NCI-H1048 (cell line): Measurements from ENCODE around the gene BRK1.
"Not testable (repeated sequence)": the region's sequence is repeated elsewhere in the genome, so short reads cannot be mapped to it uniquely, and the experiment has no call there.

Experiments
- DNase-seq: peaks from one replicate; lab custom pipeline; 2025; lab: John Stamatoyannopoulos, UW

BRK1 gene

DNA sequence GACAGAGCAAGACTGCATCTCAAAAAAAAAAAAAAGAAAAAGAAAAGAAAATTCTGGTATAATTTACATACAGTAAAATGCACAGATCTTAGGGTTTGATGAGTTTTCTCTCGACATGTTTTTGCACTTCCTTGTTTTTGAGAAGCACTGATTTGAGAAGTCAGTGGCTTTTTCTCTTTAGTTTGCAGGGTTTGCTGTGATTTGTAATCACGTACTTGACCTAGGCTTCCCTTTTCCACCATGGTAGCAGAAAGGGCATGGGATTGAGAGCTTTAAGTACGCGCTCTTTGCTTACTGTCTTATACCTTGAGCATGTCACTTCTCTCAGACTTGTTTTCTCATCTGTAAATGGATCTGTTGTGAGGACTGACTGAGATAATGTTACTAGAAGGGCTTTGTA, 30.2 kb downstream of the BRK1 start:
- DNase-seq, result no peak

DNA sequence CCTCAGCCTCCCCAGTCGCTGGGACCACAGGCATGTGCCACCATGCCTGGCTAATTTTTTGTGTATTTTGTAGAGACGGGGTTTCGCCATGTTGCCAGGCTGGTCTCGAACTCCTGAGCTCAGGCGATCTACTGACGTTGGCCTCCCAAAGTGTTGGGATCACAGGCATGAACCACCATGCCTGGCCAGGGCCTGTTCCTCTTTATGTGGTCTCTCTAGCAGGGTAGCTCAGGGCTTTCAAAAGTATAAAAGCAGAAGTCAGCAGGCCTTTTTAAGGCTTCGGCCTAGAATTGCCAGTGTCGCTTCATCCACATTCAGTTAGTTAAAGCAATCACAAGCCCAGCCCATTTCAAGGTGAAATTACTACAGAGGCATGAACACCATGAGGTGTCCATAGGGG, 33.8 kb downstream of the BRK1 start:
- no peak for DNase-seq

DNA sequence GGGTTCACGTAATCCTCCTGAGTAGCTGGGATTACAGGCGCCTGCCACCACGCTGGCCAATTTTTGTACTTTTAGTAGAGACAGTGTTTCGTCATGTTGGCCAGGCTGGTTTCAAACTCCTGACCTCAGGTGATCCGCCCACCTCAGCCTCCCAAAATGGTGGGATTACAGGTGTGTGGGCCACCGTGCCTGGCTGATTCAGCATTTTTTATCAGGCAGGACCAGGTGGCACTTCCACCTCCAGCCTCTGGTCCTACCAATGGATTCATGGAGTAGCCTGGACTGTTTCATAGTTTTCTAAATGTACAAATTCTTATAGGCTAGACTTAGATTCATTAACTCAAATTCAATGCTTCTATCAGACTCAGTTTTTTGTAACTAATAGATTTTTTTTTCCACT, 35.5 kb downstream of the BRK1 start:
- DNase-seq, result no peak

DNA sequence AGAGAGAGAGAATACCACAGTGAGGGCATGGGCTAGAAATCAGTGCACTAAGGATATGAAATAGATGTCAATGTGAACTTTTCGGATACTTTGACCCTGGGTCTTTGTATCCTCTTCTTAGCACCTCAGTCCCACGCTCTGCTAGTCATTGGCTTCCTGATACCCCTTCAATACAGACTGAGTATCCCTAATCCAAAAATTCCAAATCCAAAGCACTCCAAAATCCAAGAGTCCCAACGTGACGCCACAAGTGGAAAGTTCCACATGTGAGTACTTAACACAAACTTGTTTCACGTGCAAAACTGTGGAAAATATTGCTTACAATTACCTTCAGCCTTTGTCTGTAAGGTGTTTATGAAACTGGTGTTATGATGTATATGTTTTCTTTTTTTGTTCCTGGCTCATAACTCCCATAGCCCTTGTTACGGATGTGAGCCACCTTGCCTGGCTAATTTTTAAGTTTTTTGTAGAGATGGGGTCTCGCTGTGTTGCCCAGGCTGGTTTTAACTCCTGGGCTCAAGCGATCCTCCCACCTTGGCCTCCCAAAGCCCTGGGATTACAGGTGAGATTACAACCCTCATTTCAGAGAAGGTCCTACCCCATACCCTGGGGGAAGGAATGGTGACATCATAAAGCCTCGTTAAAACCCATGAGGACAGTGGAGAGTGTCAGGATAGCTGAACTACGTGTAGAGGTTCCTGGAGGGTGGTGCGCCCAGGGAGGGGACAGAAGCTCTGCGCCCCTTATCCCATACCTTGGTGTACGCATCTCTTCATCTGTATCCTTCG, 39.1 kb downstream of the BRK1 start:
- DNase-seq, result no peak

DNA sequence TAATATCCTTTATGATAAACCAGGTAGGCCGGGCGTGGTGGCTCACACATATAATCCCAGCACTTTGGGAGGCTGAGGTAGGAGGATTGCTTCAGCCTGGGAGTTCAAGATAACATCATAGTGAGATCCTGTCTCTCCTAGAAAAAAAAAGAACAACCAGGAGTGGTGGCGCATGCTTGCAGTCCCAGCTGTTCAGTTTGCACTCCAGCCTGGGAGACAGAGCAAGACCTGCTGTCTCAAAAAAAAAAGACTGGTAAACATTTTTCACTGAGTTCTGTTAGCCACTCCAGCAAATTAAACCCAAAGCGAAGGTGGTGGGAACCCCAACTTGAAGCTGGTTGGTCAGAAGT, 39.6 kb downstream of the BRK1 start:
- no peak for DNase-seq

DNA sequence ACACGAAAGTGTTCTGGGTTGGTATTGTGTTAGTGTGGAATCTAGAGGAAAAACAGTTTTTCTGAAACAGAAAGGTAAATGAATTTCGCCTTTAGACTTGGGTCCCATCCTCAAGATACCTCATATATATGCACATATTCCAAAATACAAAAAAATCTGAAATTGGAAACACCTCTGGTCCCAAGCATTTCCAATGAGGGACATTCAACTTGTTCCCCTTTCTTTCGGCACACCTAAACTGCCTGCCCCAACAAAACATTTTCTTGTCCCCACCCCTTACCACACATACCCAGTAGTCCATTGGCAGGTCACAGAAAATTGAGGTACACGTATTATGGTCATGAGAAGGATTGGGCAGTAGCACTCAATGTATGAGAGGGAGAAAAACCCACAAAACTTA, 40.2 kb downstream of the BRK1 start:
- DNase-seq, result no peak

DNA sequence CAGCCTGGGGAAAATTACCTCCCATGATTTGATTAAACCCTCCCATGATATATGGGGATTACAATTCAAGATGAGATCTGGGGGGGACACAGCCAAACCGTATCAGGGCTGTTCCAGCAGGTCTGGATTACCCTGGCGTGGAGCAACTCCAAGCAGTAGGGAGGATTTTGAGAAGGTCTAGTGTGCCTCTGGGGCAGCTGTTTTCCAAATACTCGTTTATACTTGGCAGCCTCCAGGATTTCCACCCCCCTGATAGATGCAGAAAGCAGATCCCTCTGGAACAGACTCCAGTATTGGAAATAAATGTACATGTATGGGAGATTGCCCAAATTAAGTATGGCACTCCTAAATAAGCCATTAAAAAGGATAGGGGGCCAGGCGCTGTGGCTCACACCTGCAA, 41.6 kb downstream of the BRK1 start:
- DNase-seq, result no peak

DNA sequence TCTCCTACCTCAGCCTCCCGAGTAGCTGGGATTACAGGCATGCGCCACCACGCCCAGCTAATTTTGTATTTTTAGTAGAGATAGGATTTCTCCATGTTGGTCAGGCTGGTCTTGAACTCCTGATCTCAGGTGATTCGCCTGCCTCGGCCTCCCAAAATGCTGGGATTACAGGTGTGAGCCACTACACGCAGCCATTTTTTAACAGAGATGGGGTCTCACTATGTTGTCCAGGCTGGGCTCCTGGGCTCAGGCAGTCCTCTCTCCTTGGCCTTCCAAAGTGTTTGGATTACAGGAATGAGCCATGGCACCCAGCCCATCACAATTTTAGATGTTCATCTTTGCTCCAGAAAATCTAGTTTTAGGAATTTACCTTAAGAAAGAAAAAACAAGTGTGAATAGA, 43.1 kb downstream of the BRK1 start:
- DNase-seq, result not testable (repeated sequence)

DNA sequence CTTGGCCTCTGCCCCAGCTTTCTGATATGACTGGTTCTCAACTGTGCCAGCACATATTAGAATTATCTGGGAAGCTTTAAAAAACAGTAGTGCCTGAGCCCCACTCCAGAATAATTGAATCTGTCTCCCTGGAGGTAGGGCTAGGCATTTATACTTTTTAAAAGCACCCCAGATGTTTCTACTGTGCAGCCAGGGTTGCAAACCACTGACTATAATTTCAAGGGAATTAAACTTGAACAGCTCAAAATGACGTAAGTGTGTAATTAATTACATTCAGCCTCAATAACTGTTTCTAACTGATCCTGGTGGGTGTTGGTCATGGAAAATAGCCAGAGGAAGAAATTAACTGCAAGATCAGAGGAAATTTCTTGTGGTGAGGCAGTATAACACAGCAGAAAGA, 44.9 kb downstream of the BRK1 start:
- no peak for DNase-seq

DNA sequence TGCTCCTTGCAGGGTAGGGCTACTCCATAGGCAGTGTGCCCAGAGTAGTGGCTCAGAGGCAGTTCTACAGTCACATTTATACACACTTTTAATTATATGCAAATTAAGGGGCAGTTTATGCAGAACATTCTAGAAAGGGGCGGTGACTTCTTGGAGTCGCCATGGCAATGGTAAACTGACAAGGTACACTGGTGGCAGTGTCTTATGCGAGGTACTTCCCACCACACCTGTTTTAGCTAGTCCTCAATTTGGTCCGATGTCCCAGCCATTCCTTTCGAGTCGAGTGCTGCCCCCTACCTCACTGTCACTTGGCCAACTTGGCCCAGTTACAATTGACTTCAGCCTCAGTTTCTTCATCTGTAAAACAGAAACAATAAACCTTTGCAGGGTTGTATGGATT, 45.5 kb downstream of the BRK1 start:
- no peak for DNase-seq

DNA sequence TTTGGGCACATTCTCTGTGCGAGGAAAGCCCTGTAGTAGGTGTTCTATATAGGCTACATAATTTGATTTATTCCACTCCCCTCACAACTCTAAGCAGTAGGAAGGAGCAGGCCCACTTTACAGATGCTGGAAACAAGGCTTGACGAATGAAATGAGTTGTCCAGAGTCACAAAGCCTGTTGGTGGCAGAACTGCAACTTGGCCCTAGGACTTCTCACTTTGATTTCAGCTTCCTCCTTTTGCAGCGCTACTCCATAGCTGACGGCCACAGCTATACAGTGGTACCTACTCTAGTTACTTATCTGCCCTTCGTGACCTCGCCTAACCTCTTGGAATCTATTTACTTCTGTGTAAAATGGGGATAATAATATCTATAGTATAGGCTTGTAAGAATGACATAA, 46.7 kb downstream of the BRK1 start:
- no peak for DNase-seq

DNA sequence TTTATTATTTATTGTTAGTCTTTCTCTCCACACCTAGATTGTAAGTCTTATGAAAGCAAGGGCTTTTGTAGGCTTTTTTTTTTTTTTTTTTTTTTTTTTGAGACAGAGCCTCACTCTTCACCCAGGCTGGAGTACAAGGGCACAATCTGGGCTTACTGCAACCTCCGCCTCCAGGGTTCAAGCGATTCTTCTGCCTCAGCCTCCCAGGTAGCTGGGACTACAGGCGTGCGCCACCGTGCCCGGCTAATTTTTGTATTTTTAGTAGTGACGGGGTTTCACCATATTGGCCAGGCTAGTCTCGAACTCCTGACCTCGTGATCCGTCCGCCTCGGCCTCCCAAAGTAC, 48.7 kb downstream of the BRK1 start:
- not testable (repeated sequence) for DNase-seq

DNA sequence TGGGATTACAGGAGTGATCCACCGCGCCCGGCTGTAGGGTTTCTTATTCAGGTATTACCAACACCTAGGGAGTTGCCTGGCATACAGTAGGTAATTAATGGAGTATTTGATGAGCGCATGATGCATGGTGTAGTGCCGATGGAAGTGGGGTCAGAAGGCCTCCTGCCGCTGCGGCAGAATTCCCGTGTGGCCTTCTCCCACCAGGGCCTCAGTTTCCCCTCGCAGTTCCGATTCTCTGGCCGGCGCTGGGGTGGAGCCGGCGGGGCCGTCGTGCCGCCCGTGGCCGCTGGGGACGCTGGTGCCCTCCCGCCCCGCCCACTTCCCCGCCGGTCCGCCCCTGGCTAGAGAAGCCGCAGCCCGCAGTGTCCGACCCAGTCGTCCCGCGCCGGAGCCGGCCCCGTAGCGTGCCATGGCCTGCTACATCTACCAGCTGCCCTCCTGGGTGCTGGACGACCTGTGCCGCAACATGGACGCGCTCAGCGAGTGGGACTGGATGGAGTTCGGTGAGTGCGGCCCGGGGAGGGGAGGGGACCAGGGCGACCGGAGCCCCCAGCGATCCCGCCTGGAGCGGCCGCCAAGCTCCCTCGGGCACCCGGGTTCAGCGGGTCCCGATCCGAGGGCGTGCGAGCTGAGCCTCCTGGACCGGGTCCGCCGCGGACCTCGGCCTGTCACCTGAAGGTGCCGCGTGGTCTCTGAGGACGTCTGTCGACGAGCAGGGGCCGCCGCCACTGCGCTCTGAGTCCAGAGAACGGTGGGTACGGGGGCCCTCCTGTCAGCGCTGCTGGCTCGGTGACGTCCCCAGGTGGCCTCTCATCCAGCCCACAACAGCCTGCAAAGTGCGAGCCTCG, 49.3 kb downstream of the BRK1 start, which contains the start of gene IRAK2:
Gene IRAK2, plus strand, starts transcription at position 374 of the 848 bp plus-strand sequence. Its CDS starts 36 bp downstream, at position 410.
- no peak for DNase-seq

DNA sequence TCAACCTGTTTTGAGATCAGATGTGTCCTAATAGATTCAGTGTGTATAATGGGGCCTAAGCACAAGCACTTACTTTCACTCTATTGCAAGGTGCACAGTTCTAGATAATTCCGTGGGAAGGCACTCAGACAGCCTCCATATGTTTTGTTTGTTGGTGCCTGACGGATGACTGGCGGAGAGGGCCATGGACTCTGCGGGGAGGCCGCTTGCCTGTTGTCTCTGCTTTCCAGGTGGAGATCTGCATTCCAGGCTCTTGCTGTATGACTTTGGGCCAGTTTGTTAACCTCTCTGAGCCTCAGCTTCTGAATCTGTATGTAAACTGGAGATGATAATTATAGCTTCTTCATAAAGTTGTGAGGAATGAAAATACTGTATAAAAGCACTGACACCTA, 50.7 kb downstream of the BRK1 start:
- no peak for DNase-seq

DNA sequence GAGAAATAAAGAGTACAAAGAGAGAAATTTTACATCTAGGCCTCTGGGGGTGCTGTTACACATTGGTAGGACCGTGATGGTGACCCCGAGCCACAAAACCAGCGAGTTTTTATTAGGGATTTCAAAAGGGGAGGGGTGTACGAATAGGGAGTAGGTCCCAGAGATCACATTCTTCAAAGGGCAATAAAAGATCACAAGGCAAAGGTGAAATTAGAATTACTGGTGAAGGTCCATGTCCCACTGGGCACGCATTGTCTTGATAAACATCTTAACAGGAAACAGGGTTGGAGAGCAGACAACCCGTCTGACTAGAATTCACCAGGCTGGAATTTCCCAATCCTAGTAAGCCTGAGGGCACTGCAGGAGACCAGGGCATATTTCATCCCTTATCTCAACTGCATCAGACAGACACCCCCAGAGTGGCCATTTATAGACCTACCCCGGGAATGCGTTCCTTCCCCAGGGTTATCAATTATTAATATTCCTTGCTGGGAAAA, 53.6 kb downstream of the BRK1 start:
- DNase-seq, result no peak

DNA sequence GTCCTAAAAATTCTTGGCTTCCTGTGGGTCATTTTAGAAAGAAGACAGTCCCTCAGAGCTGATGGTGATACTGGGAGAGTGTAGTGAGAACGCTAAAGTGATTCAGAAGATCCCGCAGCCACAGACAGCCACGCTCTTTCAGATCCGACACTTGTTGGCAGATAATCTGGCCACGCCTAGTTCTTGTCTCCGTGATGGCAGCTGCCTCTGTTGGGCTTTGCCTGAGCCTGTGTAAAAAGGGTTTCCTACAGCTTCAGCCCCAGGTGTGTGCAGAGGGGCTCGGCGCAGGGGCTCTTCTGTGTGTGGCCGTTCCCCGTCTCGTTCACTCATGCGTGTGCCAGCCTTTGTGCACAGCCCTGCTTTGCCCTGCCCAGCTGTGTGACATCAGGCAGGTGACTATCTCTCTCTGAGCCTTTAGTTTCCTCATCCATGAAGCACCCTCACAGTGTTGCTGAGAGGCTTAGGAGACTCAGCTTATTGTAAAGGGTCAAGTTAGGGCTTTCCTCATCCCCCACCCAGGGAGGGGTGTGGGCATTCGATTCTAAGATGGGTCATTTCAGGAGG, 55.5 kb downstream of the BRK1 start:
- no peak for DNase-seq

DNA sequence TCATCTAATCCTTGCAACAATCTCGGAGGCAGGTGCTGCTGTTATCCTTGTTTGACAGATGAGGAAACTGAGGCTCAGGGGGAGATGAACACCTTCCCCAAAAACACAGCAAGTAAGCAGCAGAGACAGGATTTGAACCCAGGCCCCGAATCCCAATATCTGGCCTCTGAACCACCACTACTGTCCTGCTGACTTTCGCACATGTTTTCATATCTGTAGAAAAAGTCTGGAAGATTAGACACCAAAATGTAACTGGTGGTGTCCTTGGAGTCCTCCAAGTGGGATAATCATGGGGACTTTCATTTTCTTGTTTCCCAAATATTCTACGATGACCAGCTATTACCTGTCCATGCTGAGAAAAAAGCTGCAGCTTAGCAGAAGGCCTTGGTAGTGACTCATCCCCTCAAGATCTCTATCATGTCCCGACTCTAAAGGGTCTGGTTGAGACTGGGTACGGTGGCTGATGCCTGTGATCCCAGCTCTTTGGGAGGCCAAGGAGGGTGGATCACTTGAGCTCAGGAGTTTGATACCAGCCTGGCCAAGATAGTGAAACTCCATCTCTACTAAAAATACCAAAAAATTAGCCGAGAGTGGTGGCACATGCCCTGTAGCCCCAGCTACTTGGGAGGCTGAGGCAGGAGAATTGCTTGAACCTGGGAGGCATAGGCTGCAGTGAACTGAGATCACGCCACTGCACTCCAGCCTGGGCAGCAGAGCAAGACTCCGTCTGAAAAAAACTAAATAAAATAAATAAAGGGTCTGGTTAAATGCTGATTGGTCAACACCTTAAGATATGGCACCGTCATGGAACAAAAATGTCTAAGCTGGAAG, 57.8 kb downstream of the BRK1 start:
- DNase-seq, result no peak

DNA sequence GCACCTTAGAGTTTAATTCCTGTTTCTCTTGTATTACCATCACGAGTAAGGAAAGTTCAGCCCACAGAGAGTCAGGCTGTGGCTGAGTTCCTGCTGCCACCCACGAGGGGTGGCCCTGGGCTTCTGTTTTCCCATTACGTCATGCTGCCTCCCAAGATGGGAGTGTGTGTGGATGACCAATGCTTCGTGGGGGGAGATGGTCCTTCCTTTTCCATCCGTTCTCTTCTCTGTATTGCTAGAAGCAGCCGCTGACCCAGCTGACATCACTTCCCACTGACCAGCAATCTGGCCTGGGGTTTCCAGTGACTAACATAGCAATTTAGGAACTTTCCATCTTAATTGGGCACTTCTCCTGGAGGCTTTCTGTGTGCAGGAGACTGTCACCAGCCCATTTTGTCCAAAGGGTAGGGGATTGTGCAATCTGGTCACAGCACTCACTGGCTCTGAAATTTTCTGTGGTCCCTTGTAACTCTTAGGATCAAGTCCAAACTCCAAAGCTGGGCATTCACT, 58.5 kb downstream of the BRK1 start:
- DNase-seq, result no peak

DNA sequence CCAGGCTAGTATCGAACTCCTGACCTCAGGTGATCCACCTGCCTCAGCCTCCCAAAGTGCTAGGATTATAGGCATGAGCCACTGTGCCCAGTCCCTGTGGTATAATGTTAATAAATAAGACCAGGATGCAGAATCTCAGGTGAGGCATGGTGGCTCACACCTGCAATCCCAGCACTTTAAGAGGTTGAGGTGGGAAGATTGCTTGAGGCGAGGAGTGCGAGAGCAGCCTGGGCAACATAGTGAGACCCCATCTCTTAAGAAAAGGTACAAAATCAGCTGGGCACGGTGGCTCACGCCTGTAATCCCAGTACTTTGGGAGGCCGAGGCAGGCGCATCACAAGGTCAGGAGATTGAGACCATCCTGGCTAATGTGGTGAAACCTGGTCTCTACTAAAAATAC, 59.9 kb downstream of the BRK1 start:
- not testable (repeated sequence) for DNase-seq

DNA sequence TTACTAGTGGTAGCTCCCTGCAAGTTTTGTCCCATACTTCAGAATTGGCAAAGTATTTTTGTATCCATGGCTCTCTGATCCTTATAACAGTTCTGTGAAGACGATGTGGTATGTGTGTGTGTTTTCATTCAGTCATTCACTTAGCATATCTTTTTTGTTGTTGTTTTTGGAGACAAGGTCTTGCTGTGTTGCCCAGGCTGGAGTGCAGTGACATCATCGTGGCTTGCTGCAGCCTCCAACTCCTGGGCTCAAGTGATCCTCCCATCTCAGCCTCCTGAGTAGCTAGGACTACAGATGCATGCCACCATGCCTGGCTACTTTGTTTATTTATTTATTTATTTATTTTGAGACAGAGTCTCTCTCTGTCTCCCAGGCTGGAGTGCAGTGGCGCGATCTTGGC, 60.7 kb downstream of the BRK1 start:
- DNase-seq, result not testable (repeated sequence)
